HG03520 (cell line): ENCODE measurements around the gene DDX51.

Source experiments
- ATAC-seq: cut with Tn5 transposase; IDR thresholded peaks from one replicate; pipeline ENCODE4 v1.9.1; 2021; ENCODE audit warnings: mild to moderate bottlenecking, moderate library complexity; ENCODE audit not compliant: unreplicated experiment

The DDX51 gene

GRCh38 chr12:132089407-132089910, 54.7 kb downstream of the DDX51 start:
- ATAC-seq: no peak
